ENCODE data around the gene NBEAL2. TPM values are rescaled to one million over a fixed set of nuclear protein-coding genes. Genes with fewer than 3 reads are reported as not detected.
A peak's percentile ranks its signal among the peaks of the same experiment; 100 is the strongest.

NBEAL2 gene
- total and polyA plus RNA-seq, 10 of the 15 experiments (the other 5 are each of a cell fraction or from before 2014, with no cell fraction given): 0.07 to 127 (median 29.4) TPM

- no peak for TF ChIP-seq ZBTB11 (CRISPR knock-in tag; IDR thresholded peaks at IDR 0.05)
- TF ChIP-seq E2F8 (IDR thresholded peaks at IDR 0.05; ENCODE audit: low read depth, partially characterized antibody): no peak
- TF ChIP-seq YBX1 (IDR thresholded peaks at IDR 0.05): no peak
- no peak for TF ChIP-seq RELA (IDR thresholded peaks at IDR 0.05; ENCODE audit: borderline replicate concordance, partially characterized antibody)
- no peak for TF ChIP-seq E4F1 (IDR thresholded peaks at IDR 0.05; ENCODE audit: borderline replicate concordance, partially characterized antibody)
- no peak for TF ChIP-seq KAT2A (conservative IDR thresholded peaks at IDR 0.05; ENCODE audit: control insufficient read depth, low read depth, low read length)
- TF ChIP-seq SREBF1 (IDR thresholded peaks at IDR 0.05; ENCODE audit: low read length): no peak
- TF ChIP-seq E2F4 (IDR thresholded peaks at IDR 0.05; ENCODE audit: low read depth, low read length): no peak
- TF ChIP-seq POLR2A (IDR thresholded peaks at IDR 0.05; ENCODE audit: low read depth, low read length): peak; percentile 34; the same call in 1 of the 2 replicates
- no peak for TF ChIP-seq USF1 (IDR thresholded peaks at IDR 0.05; ENCODE audit: borderline replicate concordance, extremely low read length, insufficient read depth, low read depth, low read length)
- TF ChIP-seq NR2F1 (conservative IDR thresholded peaks at IDR 0.05): no peak
- TF ChIP-seq SP1 (IDR thresholded peaks at IDR 0.05; ENCODE audit: low read depth, low read length): peak; percentile 64
- no peak for TF ChIP-seq TAF1 (IDR thresholded peaks at IDR 0.05; ENCODE audit: borderline replicate concordance, low read depth, low read length)
- no peak for TF ChIP-seq DPF2 (IDR thresholded peaks at IDR 0.05)
These were observed 30.0 kb downstream of the NBEAL2 start (continued) for GRCh38 chr3:47009225-47010110.

Measured in GM12878 (cell line).